ENCODE results near the gene GPBP1L1. TPM values are rescaled to one million over a fixed set of nuclear protein-coding genes. Genes with fewer than 3 reads are reported as not detected.

Gene GPBP1L1
- total and polyA plus RNA-seq, 9 of the 15 experiments (the other 6 are each of a cell fraction or from before 2014, with no cell fraction given): 86.0 to 216 (median 138) TPM

DNA sequence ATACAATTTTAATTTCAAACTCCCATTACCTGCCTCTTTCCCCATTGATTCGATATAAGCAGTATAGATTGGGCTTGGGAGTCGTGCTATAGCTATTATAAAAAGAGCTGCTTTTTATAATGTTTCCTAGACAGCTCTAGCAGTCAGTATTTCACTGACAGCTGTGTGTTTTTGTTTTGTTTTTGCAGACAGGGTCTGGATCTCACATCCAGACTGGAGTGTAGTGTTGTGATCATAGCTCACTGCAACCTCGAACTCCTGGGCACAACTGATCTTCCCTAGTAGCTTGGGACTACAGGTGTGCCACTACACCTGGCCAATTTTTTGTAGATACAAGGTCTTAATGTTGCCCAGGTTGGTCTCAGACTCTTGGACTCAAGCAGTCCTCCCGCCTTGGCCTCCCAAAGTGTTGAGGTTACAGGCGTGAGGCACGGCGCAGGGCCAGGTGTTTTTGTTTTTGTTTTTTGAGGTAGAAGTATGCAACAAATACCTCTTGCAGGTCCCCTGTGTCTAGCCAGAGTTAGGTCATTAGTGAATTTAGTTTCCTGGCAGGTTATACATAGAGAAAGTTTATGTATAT lies 100.7 kb downstream of the GPBP1L1 start (continued):
- TF ChIP-seq CHD7 (IDR thresholded peaks at IDR 0.05; ENCODE audit: low read depth, low read length) (no peak), TRIM28 (IDR thresholded peaks at IDR 0.05) (no peak)
- TF ChIP-seq, protein P1, sequence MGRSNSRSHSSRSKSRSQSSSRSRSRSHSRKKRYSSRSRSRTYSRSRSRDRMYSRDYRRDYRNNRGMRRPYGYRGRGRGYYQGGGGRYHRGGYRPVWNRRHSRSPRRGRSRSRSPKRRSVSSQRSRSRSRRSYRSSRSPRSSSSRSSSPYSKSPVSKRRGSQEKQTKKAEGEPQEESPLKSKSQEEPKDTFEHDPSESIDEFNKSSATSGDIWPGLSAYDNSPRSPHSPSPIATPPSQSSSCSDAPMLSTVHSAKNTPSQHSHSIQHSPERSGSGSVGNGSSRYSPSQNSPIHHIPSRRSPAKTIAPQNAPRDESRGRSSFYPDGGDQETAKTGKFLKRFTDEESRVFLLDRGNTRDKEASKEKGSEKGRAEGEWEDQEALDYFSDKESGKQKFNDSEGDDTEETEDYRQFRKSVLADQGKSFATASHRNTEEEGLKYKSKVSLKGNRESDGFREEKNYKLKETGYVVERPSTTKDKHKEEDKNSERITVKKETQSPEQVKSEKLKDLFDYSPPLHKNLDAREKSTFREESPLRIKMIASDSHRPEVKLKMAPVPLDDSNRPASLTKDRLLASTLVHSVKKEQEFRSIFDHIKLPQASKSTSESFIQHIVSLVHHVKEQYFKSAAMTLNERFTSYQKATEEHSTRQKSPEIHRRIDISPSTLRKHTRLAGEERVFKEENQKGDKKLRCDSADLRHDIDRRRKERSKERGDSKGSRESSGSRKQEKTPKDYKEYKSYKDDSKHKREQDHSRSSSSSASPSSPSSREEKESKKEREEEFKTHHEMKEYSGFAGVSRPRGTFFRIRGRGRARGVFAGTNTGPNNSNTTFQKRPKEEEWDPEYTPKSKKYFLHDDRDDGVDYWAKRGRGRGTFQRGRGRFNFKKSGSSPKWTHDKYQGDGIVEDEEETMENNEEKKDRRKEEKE (IDR thresholded peaks at IDR 0.05; ENCODE audit: borderline replicate concordance in 1 of 2, control insufficient read depth in 1 of 2, low read depth in 2 of 2, low read length in 1 of 2): 0 out of 4 replicates have a peak, but pooled peaks of 1 of the 2 experiments have one; percentile 11

All from K562 (cell line).